Stimulated activated CD8-positive, alpha-beta memory T cell treated with anti-CD3 and anti-CD28 coated beads, Interleukin-15, amount 100 ng/mL, for 48 hours (primary cell): Measurements from ENCODE around the gene SAPCD2.

Experiments
- DNase-seq, 2 donors: peaks; one replicate each; pipeline ENCODE4 v3.0.0-alpha.2; 2020; ENCODE audit warnings: low read depth in 2 of 2

Gene SAPCD2

GRCh38 chr9:137107312-137107921, 37.1 kb upstream of the SAPCD2 start:
- no peak for DNase-seq

GRCh38 chr9:137106662-137107250, 36.4 kb upstream of the SAPCD2 start:
- no peak for DNase-seq

DNA sequence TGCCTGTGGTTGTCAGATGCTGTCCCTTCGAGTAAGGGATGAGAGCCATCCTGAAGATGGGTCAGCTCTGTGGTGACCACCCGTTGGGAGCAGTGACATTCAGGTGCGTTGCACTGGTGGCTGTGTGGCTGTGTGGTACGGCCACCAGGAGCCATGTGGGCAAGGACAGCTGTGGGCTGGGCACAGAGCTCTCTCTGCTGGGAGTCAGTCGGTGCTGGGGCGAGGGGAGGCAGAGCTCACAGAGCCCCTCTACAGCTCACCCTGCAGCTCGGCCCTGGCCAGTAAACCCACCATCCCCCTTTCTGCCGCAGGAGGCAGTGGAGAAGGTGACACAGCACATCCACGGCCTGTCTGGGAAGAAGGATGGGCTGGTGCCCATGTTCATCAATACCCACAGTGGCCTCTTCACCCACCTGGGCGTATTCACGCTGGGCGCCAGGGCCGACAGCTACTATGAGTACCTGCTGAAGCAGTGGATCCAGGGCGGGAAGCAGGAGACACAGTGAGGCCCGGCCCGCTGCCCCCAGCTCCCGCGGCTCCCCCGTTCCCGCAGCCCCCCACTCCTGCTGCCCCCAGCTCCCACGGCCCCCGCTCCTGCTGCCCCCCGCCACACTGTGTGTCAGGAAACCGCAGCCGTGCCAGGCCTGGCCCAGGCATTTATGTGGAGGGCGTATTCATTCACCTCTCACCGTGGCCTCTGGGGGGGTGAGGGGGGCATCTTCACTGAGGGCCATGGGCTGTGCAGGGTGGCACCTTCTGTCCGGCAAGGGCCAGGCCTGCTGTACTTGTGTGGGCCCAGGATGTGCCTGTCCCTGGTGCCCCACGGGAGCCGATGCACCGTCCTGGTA, 35.7 kb upstream of the SAPCD2 start:
- DNase-seq, result no peak

GRCh38 chr9:137103206-137103999, 33.0 kb upstream of the SAPCD2 start:
- no peak for DNase-seq

DNA sequence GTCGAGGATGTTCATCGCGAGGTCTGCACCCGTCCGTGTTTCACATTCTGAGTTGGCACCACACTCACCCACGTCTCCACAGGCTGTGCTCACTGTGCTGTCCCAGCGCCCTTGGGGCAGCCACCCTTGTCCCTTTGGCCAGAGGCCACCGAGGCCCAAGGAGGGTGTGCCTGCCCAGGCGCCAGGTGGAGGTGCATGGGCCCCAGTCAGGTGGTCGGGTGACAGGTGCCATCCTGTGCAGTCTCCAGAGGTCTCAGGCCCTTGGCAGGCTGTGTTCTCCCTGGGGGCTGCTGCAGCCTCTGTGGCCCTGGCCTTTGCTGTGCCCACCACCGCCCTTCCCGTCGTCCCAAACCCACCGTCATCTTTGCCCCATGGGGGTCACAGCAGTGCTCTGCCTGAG, 28.9 kb upstream of the SAPCD2 start:
- no peak for DNase-seq

- DNase-seq, result no peak
These were observed 27.6 kb upstream of the SAPCD2 start for GRCh38 chr9:137097761-137098462.

DNA sequence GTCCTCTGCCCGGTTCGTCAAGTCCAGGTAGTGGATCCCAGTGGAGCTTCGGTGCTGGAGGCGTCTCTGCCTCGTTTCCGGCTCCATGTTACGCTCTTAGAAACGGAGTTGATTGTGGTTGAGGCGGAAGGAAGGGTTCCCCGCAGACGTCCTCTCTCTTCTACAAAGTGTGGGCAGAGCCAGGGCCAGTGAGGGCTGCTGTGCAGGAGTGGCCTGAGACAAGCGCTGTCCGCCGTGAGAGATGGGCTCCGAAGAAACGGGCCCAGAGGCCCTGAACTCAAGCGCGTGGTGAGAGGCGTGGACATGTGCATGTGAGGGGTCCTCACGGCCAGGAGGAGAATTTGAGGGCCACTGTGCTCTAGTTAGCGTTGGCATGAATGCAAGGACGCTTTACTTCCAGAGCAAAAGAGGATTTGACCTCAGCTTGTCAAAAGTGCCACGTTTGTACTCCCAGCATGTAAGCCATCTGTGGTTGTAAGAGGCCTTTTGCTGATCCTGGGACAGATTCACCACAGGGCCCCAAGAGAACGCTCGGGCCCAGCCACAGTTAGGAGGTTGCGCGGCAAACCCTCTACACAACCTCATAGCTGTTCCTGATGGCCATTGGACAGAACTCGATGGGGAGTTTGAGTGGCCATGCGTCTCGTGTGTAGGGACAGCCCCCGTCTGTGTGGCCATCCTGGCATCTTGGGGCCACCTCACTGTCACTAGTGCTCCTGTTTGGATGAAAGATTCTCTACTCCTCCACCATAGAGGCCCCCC, 26.6 kb upstream of the SAPCD2 start:
- no peak for DNase-seq

DNA sequence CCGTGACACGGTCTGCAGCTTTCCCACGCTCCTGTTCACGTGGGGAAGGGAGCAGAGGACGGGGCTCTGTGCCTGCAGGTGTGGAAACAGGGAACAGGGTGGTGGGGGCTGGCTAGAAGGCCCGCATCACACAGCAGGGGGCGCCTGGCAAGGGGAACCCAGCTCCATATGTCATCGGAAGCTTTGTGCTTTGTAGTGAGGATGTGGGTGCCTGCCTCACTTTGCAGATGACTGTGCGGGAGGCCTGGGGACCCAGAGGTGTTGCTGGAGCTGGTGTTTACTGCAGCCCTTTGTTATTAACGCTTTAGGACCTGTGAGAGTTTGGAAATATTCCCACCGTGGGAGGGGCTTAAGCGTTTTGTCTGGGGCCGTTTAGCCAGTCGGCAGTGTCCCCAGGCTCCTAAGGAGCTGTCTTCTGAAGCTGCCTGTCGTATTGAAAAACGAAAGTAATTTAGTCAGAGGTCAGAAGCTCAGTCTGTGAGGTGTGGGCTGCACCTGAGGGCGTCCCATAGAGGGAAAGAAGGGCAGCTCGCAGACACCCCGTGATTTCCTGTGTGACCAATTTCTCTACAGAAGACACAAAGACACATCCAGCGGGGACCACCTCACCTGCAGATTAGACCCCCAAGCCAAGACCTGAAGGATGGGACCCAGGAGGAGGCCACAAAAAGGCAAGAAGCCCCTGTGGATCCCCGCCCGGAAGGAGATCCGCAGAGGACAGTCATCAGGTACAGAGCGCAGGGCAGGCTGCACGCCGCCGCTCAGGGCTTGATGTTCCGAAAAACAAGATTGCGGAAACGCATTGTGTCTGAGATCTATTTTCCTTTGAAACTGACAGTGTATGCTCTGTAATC, 25.5 kb upstream of the SAPCD2 start:
- DNase-seq, result peak; percentile 75 to 77

- DNase-seq, result no peak
These were observed 19.0 kb upstream of the SAPCD2 start for GRCh38 chr9:137089232-137089947.

GRCh38 chr9:137088121-137088520, 17.8 kb upstream of the SAPCD2 start:
- no peak for DNase-seq

DNA sequence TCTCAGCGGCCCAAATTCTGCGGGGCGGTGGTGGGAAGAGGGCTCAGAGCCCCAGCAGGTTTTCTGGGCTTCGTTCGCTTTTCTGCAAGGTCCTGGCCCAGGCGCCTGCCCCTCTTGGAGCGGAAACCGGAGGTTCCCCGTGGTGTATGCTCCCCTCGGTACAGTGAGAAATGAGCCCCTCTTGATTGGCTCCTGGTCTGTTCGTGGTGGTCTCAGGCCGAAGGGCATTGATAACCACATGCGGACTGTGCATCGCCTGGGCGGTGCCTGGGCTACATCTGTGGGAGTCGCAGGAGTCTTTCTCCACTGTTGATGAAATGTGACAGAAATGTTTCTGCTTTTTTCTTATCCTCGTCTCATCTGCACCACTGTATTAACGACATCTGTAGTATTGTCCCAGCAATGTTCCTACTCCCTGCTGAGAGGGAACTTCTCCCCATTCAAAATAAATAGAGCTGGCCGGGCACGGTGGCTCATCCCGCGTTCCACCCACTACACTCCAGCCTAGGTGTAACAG, 17.1 kb upstream of the SAPCD2 start:
- DNase-seq, result no peak

DNA sequence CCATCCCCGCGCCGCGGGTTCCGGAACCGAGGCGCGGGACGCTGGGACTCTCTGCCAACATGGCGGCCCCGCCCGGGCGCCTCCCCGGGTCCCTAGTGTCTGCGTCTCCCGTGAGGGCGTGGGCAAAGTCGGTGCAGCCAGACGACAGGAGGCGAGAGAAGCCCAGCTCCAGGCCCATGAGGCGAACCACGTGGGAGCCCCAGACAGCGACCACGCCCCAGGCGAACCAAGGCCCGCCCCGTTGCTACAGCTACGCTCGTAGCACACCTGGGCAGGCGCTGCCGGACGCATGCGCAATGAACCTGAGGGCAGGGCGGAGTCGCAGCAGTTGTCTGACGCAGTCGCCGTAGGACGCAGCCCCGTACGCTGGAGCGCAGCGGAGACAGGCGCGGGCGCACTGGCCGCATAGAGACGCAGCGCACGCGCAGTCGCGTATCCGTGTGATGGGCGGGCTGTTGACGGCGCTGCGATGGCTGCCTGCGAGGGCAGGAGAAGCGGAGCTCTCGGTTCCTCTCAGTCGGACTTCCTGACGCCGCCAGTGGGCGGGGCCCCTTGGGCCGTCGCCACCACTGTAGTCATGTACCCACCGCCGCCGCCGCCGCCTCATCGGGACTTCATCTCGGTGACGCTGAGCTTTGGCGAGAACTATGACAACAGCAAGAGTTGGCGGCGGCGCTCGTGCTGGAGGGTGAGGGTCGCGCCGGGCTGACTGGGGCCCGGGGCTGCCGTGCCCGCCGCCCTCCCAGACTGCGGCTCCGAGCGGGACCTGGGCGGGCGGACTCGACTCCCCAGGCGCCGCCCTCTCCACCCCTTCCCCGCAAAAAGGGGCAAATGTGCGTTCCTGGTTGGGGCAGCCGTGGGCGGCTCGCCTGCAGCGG, 16.4 kb upstream of the SAPCD2 start, which contains the start of gene MAN1B1:
Gene MAN1B1 (plus strand): TSS at position 455 of the 878 bp plus-strand sequence. CDS start 15 bp downstream, at position 470.
- peak; percentile 100 for DNase-seq

DNA sequence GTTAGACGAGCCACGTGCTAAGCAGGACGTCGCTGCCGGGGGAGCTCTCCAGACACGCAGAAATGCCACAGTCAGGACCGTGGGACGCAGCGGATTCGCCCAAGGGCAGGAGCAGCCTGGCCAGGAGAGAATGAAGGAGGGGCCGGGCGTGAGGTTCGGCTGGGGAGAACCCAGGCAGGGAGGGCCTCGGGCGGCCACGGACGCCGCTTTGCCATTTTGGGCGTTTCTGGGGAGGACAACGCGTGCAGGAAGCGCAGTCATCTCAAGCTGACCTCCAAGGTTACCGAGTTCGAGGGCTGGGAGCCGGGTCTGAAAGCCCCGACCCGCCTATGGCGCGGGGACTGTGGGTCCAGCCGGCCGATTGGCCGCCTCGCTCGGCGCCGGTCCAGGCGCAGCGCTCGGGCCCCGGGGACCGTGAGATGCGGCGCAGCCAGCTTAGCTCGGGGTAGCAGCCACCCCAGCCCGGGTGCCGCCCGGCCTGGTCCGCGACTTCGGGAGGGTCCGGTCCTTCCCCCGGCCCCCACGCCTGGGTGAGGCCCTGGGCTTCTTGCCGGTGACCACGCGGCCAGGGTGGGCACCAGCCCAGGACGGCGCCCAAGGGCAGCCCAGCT, 15.7 kb upstream of the SAPCD2 start:
- no peak for DNase-seq

- DNase-seq, result no peak
These were observed 14.2 kb upstream of the SAPCD2 start for GRCh38 chr9:137084526-137084925.

- no peak for DNase-seq
These were observed 13.1 kb upstream of the SAPCD2 start for GRCh38 chr9:137083394-137084004.

GRCh38 chr9:137082925-137083290, 12.6 kb upstream of the SAPCD2 start:
- DNase-seq, result no peak
